GM19240 (cell line): ENCODE results near the gene BMP10.
"Not testable (repeated sequence)": the region's sequence is repeated elsewhere in the genome, so short reads cannot be mapped to it uniquely, and the experiment has no call there.

Source experiments
- DNase-seq: peaks from one replicate; pipeline ENCODE4 v3.0.0; 2011; ENCODE audit warnings: low spot score; ENCODE audit not compliant: insufficient read length

BMP10 gene

DNA sequence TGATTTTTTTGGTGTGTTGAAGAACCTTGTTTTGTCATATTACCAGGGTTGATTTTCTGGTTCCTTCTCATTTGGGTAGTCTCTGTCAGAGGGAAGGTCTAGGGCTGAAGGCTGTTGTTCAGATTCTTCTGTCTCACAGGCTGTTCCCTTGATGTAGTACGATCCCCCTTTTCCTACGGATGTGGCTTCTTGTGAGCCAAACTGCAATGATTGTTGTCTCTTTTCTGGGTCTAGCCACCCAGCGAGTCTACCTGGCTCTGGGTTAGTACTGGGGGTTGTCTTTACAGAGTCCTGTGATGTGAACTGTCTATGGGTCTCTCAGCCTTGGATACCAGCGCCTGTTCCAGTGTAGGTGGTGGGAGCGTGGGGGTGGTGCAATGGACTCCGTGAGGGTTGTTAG is 24.8 kb upstream of the BMP10 start:
- not testable (repeated sequence) for DNase-seq

DNA sequence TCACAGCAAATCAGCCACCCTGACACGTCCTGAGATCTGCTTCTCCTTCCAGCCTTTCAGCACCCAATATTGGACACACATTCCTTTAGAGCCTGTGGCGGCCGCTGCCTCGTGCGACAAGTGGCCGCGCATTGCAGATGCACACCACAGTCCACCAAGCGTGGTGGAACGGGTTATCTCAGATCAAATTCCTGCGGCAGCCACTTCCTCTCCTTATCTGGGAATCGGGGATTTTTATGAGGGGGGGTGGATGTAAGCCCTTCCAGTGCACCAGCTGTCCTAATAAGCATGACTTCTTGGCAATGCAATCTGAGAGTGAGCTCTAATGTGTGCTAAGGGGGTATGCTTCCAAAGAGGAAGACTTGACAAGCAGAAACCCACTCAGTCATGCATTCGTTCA is 18.3 kb upstream of the BMP10 start:
- DNase-seq = no peak

DNA sequence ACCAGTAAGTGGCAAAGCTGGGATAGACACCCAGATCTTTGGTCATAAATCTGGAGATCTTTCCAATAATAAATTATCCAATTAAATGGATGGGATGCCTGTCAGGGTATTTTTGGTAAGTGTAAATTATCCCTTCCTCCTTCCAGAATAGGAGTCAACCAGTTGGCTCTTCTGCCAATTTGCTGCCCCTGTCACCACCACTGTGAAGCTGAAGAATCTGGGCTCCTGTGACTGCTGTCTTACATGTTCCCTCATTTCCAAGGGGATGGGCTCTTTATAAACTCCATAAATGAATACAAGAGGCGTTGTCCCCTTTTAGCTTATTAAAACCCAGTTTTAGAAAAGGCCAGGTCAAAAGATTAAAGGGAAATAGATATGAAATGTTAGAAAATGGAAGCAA is 17.8 kb upstream of the BMP10 start:
- DNase-seq = no peak

DNA sequence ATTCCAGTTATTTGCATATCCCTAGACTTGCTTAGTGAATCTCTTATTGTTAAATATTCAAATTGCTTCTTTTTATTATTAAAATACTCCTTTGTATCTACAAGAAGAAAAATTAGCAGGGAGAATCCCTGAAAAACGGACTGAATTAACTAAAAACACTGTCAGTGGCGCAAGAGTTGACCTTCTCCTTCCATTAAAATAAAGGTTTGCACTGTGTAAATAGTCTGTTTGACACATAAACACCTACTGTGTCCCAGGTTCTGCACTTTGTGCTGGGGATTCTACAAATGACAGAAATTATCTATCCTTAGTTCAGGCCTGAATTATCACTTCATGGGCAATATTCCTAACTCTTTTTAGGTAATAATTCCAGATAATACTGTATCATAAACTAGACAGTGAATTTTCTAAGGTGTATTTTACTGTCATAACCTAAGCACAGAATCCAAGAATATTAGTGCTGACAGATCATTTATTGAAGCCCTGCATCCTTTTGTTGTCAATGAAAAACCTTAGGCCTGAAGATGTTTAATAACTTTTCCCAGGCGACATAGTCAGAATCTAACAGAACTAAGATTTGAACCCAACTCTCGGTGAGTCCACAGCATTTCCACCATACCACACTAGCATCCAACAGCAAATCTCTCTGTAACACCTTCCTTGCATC is 17.0 kb upstream of the BMP10 start:
- DNase-seq = no peak

DNA sequence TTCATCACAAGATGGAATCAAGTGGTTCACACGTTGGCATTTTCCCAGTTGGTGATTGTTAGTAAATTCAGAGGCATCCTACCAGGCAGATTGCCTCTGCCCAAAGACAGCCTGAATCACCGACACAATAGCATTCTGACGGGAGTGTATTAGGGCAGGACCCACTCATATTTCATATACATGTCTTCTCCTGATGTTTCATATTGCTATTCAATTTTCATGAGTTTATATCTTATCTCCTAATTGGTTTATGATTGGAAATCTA is 14.5 kb upstream of the BMP10 start:
- DNase-seq = no peak

DNA sequence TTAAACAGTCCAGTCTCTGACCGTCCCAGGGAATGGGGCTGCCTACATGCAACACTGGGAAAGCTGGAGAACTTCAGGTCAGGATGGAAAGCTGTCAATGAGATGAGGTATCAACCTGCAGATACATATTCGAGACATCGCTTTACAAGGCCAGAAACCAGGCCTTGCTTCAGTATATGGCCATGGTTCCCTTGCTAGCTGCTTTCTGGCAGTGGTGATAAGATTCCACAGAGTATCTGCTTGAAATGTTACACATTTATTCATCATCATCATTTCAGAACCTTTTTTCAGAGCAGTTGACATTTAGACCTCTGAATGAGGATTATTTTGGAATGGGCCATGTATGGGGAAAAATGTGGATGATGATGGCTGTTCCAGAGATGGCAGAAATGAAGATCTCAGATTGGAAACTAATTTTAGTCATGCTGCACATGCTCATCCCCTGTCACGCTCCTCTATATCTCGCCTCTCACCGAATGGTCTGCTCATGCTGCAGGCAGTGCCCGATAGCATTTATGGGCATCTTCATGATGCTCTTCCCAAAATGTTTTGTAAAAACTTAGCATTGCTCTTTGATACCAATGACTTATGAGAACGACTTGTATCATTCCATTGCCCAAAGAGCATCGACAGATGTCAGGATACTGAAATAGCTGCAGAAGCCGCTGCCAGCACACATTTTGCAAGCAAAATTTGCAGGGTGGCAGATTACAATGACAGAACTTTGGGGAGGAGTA is 14.0 kb upstream of the BMP10 start:
- no peak for DNase-seq

DNA sequence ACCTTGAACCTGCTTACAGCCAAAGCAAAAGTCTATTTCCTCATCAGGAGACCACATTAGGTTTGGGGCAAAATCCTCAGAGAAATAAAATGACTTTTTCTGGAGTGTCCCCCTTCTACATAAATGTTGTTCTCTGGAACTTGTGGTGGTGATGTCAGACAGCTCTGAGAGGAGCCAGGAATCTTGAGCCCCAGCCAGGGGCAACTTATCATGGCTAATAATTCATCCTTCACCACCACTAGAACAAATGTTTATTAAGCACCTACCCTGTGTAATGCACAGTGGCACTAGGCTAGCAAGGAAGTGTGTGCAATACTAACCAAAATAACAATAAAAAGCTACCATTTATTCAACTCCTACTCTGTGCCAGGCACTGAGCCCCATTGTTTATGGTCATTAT is 9.0 kb upstream of the BMP10 start:
- no peak for DNase-seq

DNA sequence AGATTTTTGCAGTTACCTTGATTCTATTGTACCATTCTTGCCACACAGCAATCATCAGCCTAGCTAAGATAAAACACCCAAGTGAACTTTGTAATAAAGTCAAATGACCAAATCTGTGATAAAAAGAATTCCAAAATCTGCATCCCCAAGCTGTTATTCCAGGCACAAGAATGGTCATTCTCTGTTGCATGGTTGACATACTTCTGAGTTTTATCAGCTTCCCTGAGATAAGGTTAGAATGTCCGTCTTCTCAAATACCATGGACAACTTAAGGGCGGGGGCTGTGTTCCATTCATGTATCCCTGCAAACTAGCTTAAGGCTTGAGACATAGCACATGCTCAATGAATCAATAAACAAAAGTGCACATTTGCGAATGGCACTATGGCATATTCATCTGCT is 8.1 kb upstream of the BMP10 start:
- no peak for DNase-seq

DNA sequence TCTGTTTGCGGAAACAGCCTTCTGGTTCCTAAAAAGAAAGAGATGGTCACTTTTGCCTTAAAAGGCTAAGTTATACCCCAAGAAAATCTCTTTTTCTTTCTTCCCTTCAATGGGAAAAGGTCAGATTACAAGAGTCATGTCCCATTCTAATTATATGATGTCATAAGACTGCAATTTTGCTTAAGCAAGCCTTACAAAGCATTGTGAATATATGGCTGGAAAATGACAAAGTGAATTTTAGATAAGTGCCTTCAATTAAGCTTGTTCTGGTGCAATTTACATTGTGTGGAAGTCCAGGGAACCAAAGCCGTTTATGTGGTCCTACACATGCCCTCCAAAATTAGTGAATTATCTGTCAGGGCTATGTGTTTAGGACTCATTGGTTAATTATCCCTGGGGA is 7.6 kb upstream of the BMP10 start:
- DNase-seq = no peak

DNA sequence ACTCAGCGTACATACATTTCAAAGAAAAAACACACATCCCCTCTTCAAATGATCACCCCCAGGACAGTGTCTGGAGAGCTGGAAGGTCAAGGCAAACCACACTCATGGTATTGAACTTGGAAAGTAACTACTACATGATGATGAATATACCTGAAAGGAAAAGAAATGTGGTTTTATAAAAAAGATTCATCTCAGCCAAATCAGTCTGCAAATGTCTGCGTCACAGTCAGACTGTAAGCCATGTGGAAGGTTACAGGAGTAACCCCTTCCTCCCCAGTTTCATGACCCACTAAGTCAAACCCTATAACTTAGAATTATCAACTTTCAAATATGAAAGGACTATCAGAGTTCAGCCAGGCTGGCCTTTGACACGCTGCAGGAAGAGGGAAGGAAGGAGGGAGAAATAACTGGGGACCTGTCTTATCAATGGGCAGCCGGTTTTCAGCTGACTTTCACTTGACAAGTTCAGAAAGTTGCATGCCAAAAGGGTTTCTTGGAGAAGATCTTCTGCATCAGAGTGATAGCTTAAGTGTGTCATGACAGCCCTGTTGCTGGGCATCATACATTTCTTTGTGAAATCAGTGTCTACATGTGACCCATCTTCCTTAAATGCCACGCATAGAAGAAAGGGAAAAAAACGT is 7.0 kb upstream of the BMP10 start:
- no peak for DNase-seq

DNA sequence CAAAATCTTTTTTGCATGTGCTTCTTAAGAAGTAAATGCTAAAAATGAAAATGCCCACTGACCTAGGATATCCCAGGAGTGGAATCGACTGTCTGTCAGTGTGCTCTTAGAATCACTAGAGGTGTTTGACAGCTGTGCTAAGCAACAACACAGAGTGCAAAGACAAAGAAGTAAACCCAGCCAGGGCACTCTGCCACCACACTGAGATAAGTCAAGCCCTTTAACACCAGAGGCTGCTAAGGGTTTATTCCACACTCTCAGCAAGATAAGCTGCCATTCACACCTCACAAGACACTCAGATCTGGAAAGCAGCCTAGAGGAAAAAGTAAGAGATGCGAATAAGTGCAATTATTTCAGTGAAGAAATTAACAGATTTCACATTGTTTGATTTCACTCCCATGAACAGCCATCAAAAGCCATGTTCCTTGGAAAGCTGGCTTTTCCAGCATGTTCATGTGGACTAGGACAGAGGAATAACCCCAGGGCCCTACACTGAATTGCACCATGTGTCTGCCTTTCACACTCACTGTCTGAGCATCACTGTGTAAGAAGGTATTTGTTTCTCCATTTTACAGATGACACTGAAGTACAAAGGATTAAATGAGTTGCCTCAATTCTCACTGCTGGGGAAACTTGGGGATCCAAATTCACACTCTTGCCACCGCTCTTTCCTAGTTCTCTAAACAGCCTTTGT is 6.0 kb upstream of the BMP10 start:
- DNase-seq = no peak

DNA sequence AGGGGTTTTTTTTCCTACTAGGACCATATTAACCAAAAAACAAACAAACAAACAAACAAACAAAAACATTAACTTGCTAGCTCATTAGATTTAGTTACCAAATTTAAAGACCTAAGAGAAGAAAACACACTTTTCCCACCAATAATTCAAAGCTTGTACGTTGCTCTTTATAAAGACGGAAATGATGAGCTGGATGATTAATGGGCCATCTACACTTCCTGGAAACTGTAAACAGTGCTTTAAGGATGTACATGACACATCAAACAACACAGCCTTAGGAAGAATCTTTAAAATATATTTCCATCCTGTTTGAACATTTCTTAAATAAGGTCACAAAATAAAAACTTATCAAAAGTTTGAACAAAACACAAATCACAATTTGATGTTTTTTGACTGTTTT is 982 bp downstream of the BMP10 start:
- no peak for DNase-seq

DNA sequence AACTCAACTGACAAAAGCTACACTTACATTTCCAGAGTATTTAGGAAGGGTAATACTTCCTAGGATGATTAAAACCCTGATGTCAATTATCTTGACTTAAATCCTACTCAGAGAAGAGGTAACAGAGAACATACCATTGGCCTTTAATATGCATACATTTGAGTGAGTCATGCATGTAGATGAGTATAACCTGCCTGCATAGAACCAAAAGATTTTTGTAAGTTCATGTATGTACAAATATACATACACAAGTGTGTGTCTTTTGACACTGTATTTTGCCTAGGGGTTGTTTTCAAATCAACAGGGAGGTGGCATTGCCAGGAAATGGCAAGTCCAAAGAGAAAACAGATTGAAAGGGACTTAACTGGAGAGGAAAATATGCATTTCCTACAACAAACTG is 6.1 kb downstream of the BMP10 start:
- DNase-seq = no peak

DNA sequence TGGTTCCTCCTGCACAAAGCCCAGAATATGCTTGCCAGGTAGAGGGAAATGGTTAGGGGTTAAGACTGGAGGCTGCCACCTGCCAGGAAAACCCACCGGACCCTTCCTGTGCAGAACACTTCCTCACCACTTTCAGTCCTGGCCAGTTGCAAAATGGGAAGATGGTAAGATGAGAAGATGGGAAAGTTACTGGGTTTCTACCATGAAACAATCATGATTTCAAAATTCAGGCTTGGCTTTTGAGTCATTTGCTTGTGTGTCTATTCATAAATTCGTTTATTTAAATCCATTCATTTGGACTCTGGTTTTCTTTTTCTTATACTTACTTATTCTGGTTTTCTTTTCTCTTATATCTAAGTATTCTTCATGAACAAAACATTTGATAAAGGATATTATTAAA is 7.2 kb downstream of the BMP10 start:
- no peak for DNase-seq

DNA sequence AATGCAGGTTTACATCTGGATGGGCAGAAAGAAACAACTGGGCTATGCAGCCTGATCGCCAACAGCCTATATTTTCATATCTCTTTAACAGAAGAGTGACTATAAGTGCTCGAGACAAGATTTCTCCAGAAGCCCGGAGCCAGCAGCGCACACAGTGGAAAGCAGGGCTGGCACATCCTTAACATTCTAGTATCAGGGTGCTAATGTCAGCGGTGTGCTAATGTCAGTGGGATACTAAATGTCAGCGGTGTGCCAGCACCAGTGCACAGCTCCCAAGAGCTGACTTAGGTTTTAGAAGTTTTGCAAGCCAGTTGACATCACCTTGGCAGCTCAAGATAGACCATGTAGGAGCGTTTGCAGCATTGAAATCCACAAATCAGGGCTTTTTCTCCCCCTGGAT is 8.3 kb downstream of the BMP10 start:
- no peak for DNase-seq

DNA sequence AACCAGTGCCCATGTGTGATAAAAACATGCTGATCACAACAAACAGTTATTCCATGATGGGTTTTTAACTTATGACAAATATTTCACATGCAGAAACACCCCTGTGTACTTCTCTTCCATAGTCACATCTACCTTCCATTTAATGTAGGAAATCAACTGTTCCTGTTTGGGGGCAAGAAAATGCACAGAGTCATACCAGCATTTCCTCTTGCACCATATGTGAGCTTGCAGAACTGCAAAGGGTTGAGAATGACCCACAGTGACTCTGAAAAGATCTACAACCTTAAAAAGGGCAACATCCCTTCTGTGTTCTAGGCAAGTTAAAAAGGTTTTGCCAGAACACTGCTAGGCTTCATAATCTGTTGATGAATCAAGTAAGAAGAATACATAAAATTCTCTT is 9.9 kb downstream of the BMP10 start:
- no peak for DNase-seq

DNA sequence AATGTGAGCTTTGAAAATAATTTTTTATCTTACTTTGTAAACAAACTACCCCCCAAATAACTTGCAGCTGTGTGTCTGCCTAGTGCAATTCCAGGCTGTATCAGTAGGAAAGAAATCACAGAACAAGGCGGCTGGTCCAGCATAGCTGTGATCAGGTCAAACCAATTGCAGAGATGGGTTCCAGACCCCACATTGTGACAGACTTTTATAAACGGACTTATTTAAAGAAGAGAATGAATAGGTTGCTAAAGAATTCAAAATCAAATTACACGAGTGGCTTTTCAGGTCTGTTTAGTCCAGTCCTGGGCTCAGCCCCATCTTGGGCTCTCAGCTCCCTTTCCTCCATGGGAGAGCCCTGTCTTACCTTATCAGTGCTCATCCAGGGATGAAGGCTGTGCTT is 11.1 kb downstream of the BMP10 start:
- no peak for DNase-seq

DNA sequence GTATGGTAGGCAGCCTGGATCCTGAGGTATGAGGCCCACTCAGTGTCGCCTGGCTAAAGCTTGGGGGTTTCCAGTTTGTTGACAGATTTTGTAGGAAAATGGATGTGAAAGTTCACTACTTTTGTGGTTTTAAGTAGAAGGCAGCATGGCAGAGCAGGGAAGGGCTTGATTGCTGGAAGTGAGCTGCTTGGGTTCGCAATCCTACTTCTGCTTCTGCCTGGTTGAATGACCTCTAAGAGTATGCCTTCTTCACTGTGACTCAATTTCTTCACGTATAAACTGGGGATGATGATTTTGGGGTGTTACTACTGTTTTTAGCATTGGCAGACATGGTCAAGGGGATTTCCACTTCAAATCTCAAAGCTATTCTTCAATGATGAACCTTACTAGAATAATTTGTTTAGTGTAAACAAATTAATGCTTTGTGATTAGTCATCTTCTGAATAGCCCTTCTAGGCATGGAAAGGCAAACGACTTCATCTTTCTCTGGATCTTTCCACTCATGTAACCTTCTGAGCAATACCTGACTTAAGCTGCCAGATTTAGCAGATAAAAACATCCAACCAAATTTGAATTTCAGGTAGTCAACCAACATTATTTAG is 13.2 kb downstream of the BMP10 start:
- no peak for DNase-seq

DNA sequence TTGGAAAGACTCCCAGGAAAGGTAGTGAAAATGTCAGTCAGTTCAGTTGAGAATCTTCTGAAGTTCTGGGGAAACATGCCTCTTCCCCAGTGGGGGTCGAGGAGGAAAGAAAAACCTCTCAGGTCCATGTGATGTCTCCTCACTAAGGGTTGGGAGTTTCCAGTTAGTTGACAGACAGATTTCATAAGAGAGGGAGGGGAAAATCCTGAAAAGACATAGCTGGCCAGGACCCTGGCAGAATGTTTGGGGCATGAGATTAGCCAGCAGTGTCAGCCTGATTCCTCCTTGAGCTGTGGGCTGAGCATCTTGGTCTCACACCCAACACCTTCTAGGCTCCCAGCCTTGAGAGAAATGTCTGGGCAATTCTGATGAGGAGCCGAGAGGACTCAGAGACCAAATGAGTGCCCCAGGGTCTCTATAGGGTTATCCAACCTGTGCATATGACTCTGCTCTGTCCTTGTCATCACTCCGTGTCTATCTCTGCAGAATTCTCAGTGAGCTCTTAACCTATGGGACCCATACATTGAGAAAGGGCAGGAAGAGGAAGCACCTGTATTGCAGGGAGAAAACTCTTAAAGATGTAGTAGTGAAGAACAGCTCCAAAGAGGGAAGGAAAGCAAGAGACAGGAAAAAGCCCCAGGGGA is 13.9 kb downstream of the BMP10 start:
- no peak for DNase-seq

DNA sequence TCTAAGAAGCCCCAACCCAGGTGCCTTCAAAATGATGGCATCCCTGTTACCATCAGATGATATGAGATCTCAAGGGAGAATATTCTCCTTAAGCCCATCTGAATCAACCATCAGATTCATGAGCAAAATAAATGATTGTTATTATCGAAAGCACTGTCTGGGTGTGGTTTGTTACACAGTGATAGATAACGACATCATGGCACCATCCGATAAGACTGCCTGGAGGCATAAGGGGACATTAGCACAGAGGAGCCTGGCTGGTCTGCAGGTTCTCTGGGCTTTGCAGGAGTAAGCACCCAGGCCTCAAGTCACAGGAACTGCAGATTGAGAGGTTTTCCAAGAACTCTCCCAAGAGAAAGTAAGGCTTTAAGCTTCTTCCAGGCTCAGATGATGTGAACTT is 15.6 kb downstream of the BMP10 start:
- DNase-seq = no peak

DNA sequence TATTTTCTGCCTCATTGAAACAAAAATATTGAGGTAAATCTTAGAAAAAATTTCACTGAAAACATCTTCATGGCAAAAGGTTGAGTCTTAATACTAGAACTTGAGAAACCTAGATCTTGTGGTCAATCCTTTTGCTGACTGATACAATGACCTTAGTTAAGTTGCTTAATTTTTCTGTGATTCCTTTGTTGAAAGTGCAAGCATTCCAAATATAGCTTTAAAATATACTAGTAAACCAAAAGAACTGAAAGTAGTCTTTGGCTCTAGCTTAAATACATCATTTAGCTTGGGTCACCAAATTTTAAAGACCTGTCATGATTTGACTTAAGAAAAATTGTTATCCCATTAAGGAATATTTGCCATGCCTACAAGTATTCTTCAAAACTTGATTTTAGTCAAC is 16.7 kb downstream of the BMP10 start:
- DNase-seq = no peak

DNA sequence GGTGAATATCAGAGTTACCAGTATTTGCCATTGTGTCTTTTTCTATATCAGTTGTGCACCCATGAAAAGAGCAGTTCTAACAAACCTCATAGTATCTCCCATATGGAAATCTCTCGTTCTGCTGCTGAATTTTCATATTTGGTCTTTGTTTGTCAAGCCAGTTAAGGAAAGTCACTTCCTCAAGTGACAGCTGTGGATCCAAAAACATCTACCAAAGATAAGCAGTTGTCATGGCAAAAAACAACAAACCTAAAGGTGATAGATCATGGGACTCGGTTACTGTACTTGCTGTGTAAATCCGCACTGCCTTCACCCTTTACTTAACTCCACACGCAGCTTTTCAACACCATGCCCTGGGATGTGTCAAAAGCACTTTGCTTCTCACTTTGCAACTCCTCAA is 17.3 kb downstream of the BMP10 start:
- DNase-seq = no peak
